ENCODE data around the gene SPCS1.

- no peak for TF ChIP-seq CTCF (IDR thresholded peaks at IDR 0.05)
- TF ChIP-seq POLR2A (IDR thresholded peaks at IDR 0.05), result no peak
Observed at GRCh38 chr3:52730681-52731080, 24.8 kb downstream of the SPCS1 start.
